MCF 10A (cell line): ENCODE measurements around the gene MYL4. TPM values are rescaled to one million over a fixed set of nuclear protein-coding genes. Genes with fewer than 3 reads are reported as not detected.
"Not testable (repeated sequence)": the region's sequence is repeated elsewhere in the genome, so short reads cannot be mapped to it uniquely, and the experiment has no call there.

Experiments
- BruUV-seq: library from RNA; stranded (reverse); fragments of 400-500 nt; replicated peaks from 2 replicates; lab custom pipeline; 2021; lab: Mats Ljungman, UMichigan
- CTCF ChIA-PET: fragments of 300-600 bp; sonication (Branson Sonifier 250); formaldehyde crosslinking; extraction: SDS; loops from one replicate; lab custom pipeline; 2021; ENCODE audit warnings: antibody characterized with exemption, inconsistent platforms; lab: Yijun Ruan, JAX
- POLR2A ChIA-PET: fragments of 300-600, 350-650 bp; sonication (Branson Sonifier 250); formaldehyde crosslinking; extraction: SDS; loops from one replicate; lab custom pipeline; 2020; ENCODE audit warnings: antibody characterized with exemption, inconsistent platforms; lab: Yijun Ruan, JAX
- DNase-seq: peaks from one replicate; pipeline ENCODE4 v3.0.0-alpha.2; 2018; ENCODE audit not compliant: unreplicated experiment
- H3K27ac Mint-ChIP-seq: one replicate; pipeline ENCODE4 v1.8.0; 2022; ENCODE audit warnings: mild to moderate bottlenecking, low read depth, mixed read lengths; ENCODE audit not compliant: unreplicated experiment
- H3K27me3 Mint-ChIP-seq: one replicate; pipeline ENCODE4 v1.8.0; 2022; ENCODE audit warnings: mixed read lengths; ENCODE audit not compliant: insufficient read depth, unreplicated experiment
- H3K36me3 Mint-ChIP-seq: one replicate; pipeline ENCODE4 v1.8.0; 2022; ENCODE audit warnings: mild to moderate bottlenecking, moderate library complexity, mixed read lengths; ENCODE audit not compliant: insufficient read depth, unreplicated experiment
- H3K4me1 Mint-ChIP-seq: one replicate; pipeline ENCODE4 v1.8.0; 2022; ENCODE audit warnings: mixed read lengths; ENCODE audit not compliant: insufficient read depth, unreplicated experiment
- H3K4me3 Mint-ChIP-seq: one replicate; pipeline ENCODE4 v1.8.0; 2022; ENCODE audit warnings: mild to moderate bottlenecking, moderate library complexity, mixed read lengths; ENCODE audit not compliant: unreplicated experiment
- H3K9me3 Mint-ChIP-seq: one replicate; pipeline ENCODE4 v1.8.0; 2022; ENCODE audit warnings: mixed read lengths; ENCODE audit not compliant: unreplicated experiment
- CTCF ChIP-seq: fragments of 200-600 bp; IDR thresholded peaks from one replicate; pipeline ENCODE4 v1.8.0; 2022; ENCODE audit warnings: antibody characterized with exemption, mild to moderate bottlenecking; ENCODE audit not compliant: unreplicated experiment
- intact Hi-C: fragments of 100-400 bp; cut with micrococcal nuclease; formaldehyde crosslinking; loops from 2 replicates; pipeline ENCODE4 v1.14.1; 2022
- total RNA-seq: library from RNA; stranded (reverse); gene quantifications from 2 replicates; pipeline ENCODE4 v1.2.3, GENCODE V29; 2022

The MYL4 gene
- total RNA-seq, 1 experiment from 2014 or later: not detected

GRCh38 chr17:47212458-47212857 lies 3.3 kb downstream of the MYL4 start:
- DNase-seq: no peak
- no peak overlapping the region for H3K27ac Mint-ChIP-seq
- no peaks in the 10 kb centered on the region for H3K9me3 Mint-ChIP-seq
- H3K4me3 Mint-ChIP-seq: no peak overlapping the region
- no peak for TF ChIP-seq CTCF
- intact Hi-C loops: no loop called here
- ChIA-PET POLR2A (interaction anchor here (0.7 kb wide), 1 partner anchor 29 kb away, joined by 3 read pairs; no protein-coding TSS in a partner anchor), CTCF (no interaction called here)
- peaks cover 32% of the 10 kb centered on the region for H3K27me3 Mint-ChIP-seq
- no TSS peak for BruUV-seq
- H3K4me1 Mint-ChIP-seq: no peaks in the 10 kb centered on the region
- no peaks in the 10 kb centered on the region for H3K36me3 Mint-ChIP-seq

- H3K4me3 Mint-ChIP-seq: no peak overlapping the region
- intact Hi-C loops: no loop called here
- POLR2A ChIA-PET: interaction anchor here (0.6 to 1.3 kb wide), 2 partner anchors 12 to 36 kb away, joined by 3 to 5 read pairs; no protein-coding TSS in a partner anchor
- CTCF ChIA-PET: interaction anchor here (0.8 kb wide), 1 partner anchor 102 kb away, joined by 3 read pairs; no protein-coding TSS in a partner anchor
- TF ChIP-seq CTCF: no peak
- no TSS peak for BruUV-seq
- H3K27ac Mint-ChIP-seq: no peak overlapping the region
- no peaks in the 10 kb centered on the region for H3K4me1 Mint-ChIP-seq
- H3K27me3 Mint-ChIP-seq: peaks cover 32% of the 10 kb centered on the region
- H3K9me3 Mint-ChIP-seq: no peaks in the 10 kb centered on the region
- DNase-seq: no peak
- no peaks in the 10 kb centered on the region for H3K36me3 Mint-ChIP-seq
These were observed 4.4 kb downstream of the MYL4 start for GRCh38 chr17:47213540-47213939.

- CTCF ChIA-PET: no interaction called here
- Mint-ChIP-seq H3K4me1 (no peaks in the 10 kb centered on the region), H3K36me3 (no peaks in the 10 kb centered on the region), H3K4me3 (no peak overlapping the region), H3K27me3 (peaks cover 32% of the 10 kb centered on the region), H3K27ac (no peak overlapping the region), H3K9me3 (no peaks in the 10 kb centered on the region)
- TF ChIP-seq CTCF: no peak
- no peak for DNase-seq
- intact Hi-C loops: no loop called here
- POLR2A ChIA-PET: interaction anchor here (1.3 kb wide), 1 partner anchor 10 kb away, joined by 5 read pairs; no protein-coding TSS in a partner anchor
- no TSS peak for BruUV-seq
These were observed 5.8 kb downstream of the MYL4 start for GRCh38 chr17:47214931-47215330.

GRCh38 chr17:47216821-47217220 lies 7.7 kb downstream of the MYL4 start:
- BruUV-seq, H3K9me3 Mint-ChIP-seq, DNase-seq, H3K27ac Mint-ChIP-seq, H3K4me1 Mint-ChIP-seq, POLR2A ChIA-PET, CTCF ChIA-PET, H3K36me3 Mint-ChIP-seq, intact Hi-C loops, H3K4me3 Mint-ChIP-seq: not testable (repeated sequence)
- H3K27me3 Mint-ChIP-seq: peaks cover 32% of the 10 kb centered on the region

- CTCF ChIA-PET, H3K36me3 Mint-ChIP-seq, H3K27ac Mint-ChIP-seq, H3K4me1 Mint-ChIP-seq, intact Hi-C loops, H3K9me3 Mint-ChIP-seq, H3K4me3 Mint-ChIP-seq, POLR2A ChIA-PET, DNase-seq, BruUV-seq: not testable (repeated sequence)
- H3K27me3 Mint-ChIP-seq: peaks cover 28% of the 10 kb centered on the region
These were observed 8.1 kb downstream of the MYL4 start for GRCh38 chr17:47217279-47217678.
